HG03521 (cell line): ENCODE data around the gene CTSF.
"Not testable (repeated sequence)": the region's sequence is repeated elsewhere in the genome, so short reads cannot be mapped to it uniquely, and the experiment has no call there.

ENCODE experiments used
- ATAC-seq: cut with Tn5 transposase; IDR thresholded peaks from one replicate; pipeline ENCODE4 v1.9.1; 2021; ENCODE audit warnings: mild to moderate bottlenecking, moderate library complexity; ENCODE audit not compliant: unreplicated experiment

Gene CTSF

GRCh38 chr11:66540598-66540997, 27.8 kb downstream of the CTSF start:
- not testable (repeated sequence) for ATAC-seq

DNA sequence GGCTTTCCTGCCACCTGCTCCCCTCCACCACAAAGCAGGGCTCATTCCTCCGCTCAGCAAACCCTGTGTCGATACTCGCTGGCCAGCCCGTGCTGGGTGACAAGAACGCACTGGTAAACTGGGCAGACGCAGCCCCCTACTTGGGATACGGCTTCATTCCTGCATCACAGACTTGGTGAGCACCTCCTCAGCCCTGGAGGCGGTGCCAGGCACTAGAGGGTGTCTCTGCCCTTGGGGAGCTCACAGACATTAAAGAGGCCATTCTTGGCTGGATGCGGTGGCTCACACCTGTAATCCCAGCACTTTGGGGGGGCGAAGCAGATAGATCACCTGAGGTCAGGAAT, 28.6 kb downstream of the CTSF start:
- no peak for ATAC-seq

DNA sequence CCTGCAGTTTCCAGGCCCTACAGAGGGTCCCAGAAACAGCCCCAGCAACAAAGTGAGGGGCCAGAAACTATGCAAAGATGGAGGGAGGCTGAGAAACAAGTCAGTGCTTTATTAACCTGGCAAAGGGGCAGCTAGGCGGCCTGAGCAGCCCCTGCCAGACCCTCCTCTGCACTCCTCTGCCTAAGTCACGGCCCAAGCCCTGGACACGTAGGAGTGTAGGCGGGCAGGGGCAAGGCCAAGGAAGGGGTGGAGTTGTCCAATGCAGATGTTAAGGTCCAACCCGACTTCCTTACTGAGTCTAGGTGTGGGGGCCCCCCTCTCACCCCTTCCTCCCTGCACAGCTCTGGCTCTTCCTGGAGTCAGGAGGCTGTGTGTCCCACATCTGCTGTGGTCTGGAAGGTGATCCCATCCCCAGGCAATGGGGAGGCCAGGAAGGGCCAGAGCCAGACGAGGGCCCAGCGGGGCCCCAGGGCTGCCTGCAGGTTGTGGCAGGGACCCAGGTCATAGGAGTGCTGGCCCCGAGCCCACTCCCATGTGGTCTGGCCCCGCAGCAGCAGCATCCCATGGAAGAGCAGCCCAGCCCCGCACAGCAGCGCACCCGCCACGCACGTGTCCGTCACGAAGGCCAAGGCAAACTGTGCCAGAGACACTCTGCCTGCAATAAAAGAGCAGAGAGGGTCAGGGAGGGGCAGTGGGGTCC, 29.1 kb downstream of the CTSF start:
- no peak for ATAC-seq

- ATAC-seq: no peak
Observed at GRCh38 chr11:66532784-66533183, 35.6 kb downstream of the CTSF start.

- no peak for ATAC-seq
Observed at GRCh38 chr11:66531841-66532240, 36.6 kb downstream of the CTSF start.

DNA sequence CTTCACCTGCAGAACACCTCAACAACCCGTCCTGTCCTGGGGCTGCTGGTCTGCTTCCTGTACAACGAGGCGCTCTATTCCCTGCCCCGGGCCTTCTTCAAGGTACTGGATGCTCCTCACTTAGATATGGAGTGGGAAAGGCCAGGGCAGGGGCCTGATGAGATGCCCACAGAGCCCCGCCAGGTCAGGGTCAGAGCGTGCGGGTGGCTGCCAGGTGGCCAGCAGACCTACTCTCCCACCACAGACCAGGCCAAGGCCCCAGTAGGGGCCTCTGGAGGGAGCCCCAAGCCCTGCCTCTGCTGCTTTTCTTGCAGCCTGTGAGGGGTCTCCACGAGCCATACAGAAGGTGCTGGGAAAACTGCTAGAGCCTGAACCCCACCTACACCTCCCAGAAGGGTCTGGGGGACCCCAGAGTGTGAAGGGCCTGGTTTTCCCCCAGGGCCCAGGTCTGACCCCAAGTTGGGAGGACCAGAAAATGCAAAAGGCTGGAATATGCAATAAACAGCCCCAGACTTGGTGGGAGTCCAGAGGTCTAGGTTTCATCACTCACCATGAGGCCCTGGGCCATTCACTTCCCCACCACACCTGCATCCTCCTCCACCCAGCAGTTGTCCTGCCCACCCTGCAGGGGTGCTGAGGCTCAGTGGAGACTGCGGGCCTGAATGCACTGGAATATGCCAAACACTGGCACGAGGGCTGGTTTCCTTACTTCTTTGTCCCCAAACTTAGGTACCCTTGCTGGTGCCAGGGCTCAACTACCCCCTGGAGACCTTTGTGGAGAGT, 37.3 kb downstream of the CTSF start:
- no peak for ATAC-seq

DNA sequence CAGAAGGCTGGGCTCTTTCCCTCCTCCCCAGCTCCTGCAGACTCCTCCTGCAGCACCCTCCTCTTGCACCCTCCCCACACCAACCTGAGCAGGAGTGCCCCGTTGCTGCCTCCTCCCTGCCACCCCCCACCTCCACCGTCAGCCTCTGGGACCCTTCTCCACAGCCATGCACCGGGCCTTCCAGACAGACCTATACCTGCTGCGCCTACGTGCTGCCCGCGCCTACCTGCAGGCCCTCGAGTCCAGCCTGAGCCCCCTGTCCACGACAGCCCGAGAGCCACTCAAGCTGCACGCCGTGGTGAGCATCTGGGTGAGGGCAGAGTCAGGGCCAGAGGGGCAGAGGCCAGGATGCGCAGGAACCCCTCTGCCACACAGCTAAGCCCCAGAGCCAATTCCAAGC, 38.8 kb downstream of the CTSF start:
- ATAC-seq: no peak

GRCh38 chr11:66529069-66529468, 39.3 kb downstream of the CTSF start:
- no peak for ATAC-seq

- ATAC-seq: no peak
Observed at GRCh38 chr11:66524304-66525040, 43.9 kb downstream of the CTSF start.

GRCh38 chr11:66523611-66524010, 44.8 kb downstream of the CTSF start:
- no peak for ATAC-seq
